Left lung (tissue), 10 donors: Measurements from ENCODE around the gene EBF3. TPM values are rescaled to one million over a fixed set of nuclear protein-coding genes. Genes with fewer than 3 reads are reported as not detected.

Experiments used
- ATAC-seq: fragments of 200-7000 bp; cut with Tn5 transposase; one replicate; pipeline ENCODE4 v1.9.1; 2020; ENCODE audit warnings: moderate library complexity
- DNase-seq, 4 donors: peaks; one replicate each; pipeline ENCODE4 v3.0.0-alpha.2; 2013 to 2020
- H3K27ac ChIP-seq, 2 donors: fragments of 200-600 bp; sonication (generic) in 1 of 2; one replicate each; pipeline versions ENCODE4 v1.5.0 to v1.8.0; 2020 to 2021
- H3K27me3 ChIP-seq, 2 donors: fragments of 200-600 bp; sonication (generic) in 1 of 2; one replicate each; pipeline versions ENCODE4 v1.5.0 to v1.8.0; 2020 to 2021
- H3K36me3 ChIP-seq, 2 donors: fragments of 200-600 bp; sonication (generic) in 1 of 2; one replicate each; pipeline versions ENCODE4 v1.5.0 to v1.8.0; 2020 to 2021
- H3K4me1 ChIP-seq, 2 donors: fragments of 200-600 bp; one replicate each; pipeline ENCODE4 v1.8.0; 2021
- H3K4me3 ChIP-seq, 2 donors: fragments of 200-600 bp; sonication (generic) in 1 of 2; one replicate each; pipeline versions ENCODE4 v1.5.0 to v1.8.0; 2020 to 2021; ENCODE audit warnings: mild to moderate bottlenecking in 1 of 2
- H3K9me3 ChIP-seq, 2 donors: fragments of 200-600 bp; sonication (generic) in 1 of 2; one replicate each; pipeline versions ENCODE4 v1.5.0 to v1.8.0; 2020 to 2021
- intact Hi-C, 2 donors: fragments of 100-400 bp; cut with DNase I; formaldehyde crosslinking; loops; one replicate each; pipeline versions ENCODE4 v1.11.2 to v1.14.2; 2022
- polyA plus RNA-seq, 6 donors: library from polyadenylated mRNA; unstranded; fragments of 120-200 nt; gene quantifications; one replicate each; pipeline ENCODE4 v1.2.1, GENCODE V29; 2013; ENCODE audit not compliant: insufficient read length in 6 of 6
- total RNA-seq, 2 donors: library from RNA; stranded (reverse); fragmentation: NEBNext Ultra II Directional; extraction: Animal tissue kit (Norgen Biotek cat#: 25700); gene quantifications; one replicate each; pipeline ENCODE4 v1.2.1, GENCODE V29; 2021
- TF ChIP-seq, protein P1 (sequence below), 2 donors: fragments of 200-600 bp; sonication (generic) in 1 of 2; IDR thresholded peaks; one replicate each; pipeline versions ENCODE4 v1.5.0 to v1.8.0; 2021; ENCODE audit warnings: antibody characterized with exemption in 2 of 2
- donor health status: DM: no; HTN: yes; CAD: no.
- donor health status: DM: no; HTN: no; CAD: no.

Gene EBF3
- total and polyA plus RNA-seq, 8 donors = 0.10 to 2.0 (median 1.4) TPM; not detected in 1

DNA sequence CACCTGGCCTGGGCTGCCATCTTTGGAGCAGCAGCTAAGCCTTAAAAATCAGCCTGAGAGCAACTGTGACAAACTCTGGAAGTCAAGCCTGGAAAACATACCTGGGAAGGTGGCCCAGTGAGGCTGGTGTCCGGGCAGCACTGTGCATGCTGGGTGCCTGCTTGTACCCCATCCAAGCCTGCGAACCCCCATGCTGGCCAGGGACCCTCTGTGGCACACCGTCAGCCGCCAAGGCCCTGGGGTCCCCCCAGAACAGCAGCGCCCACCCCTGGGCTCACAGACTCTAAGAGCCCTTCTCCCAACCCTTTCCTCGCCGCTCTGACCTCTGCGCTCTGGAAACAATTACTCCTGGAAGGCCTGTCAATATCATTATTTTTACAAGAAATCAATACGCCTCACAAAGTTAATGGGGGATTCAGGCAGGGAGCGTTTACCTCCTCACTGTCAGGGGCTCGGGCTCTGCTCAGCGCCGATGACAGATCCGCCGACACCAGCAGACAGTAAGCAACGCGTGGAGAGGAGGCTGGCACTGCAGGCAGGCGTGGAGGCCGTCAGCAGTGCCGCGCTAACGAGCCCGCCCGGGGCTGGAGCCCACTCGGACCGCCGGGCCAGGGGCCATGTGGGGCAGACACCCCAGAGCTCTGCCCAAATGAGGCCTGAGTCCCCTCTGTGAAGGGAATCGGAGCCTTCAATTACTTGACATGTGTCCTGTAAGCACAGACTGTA, 54.4 kb downstream of the EBF3 start:
- Histone ChIP-seq H3K36me3 (no peaks in the 10 kb centered on the region), H3K27ac (no peak overlapping the region), H3K9me3 (no peaks in the 10 kb centered on the region), H3K27me3 (peaks cover 0 to 20% of the 10 kb centered on the region in 2 donors), H3K4me3 (no peak overlapping the region), H3K4me1 (no peaks in the 10 kb centered on the region)
- TF ChIP-seq, protein P1, sequence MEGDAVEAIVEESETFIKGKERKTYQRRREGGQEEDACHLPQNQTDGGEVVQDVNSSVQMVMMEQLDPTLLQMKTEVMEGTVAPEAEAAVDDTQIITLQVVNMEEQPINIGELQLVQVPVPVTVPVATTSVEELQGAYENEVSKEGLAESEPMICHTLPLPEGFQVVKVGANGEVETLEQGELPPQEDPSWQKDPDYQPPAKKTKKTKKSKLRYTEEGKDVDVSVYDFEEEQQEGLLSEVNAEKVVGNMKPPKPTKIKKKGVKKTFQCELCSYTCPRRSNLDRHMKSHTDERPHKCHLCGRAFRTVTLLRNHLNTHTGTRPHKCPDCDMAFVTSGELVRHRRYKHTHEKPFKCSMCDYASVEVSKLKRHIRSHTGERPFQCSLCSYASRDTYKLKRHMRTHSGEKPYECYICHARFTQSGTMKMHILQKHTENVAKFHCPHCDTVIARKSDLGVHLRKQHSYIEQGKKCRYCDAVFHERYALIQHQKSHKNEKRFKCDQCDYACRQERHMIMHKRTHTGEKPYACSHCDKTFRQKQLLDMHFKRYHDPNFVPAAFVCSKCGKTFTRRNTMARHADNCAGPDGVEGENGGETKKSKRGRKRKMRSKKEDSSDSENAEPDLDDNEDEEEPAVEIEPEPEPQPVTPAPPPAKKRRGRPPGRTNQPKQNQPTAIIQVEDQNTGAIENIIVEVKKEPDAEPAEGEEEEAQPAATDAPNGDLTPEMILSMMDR (IDR thresholded peaks at IDR 0.05) = no peak
- ATAC-seq (no peak), DNase-seq (peak in 1 of 4 donors; percentile 69)
- intact Hi-C loops = no loop called here

DNA sequence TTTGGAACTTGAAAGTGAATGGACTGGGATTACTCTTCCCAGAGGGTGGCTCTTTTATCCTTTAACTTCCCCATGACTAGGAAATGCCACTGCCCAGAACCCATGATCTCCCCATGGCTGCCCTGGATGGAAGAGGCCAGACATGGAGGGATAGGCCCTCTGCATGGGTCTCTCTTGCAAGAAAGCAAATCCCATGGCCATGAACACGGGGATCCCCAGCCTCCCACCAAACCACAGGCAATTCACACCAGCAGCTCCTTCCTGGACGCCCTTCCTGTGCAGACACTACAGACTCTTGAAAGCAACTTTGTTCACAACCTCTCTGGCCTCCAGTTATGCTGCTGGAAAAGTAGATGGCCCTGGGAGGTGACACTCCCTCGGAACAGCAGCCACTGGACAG, 55.0 kb downstream of the EBF3 start:
- Histone ChIP-seq H3K36me3 (no peaks in the 10 kb centered on the region), H3K27me3 (peaks cover 0 to 13% of the 10 kb centered on the region in 2 donors), H3K27ac (no peak overlapping the region), H3K4me3 (no peak overlapping the region), H3K4me1 (no peaks in the 10 kb centered on the region), H3K9me3 (no peaks in the 10 kb centered on the region)
- no peak for DNase-seq
- no peak for ATAC-seq
- intact Hi-C loops = no loop called here
- TF ChIP-seq, protein P1 (IDR thresholded peaks at IDR 0.05) = no peak

GRCh38 chr10:129908406-129908805, 55.7 kb downstream of the EBF3 start:
- Histone ChIP-seq H3K36me3 (no peaks in the 10 kb centered on the region), H3K4me1 (no peaks in the 10 kb centered on the region), H3K27me3 (peaks cover 0 to 19% of the 10 kb centered on the region in 2 donors), H3K4me3 (no peak overlapping the region), H3K9me3 (no peaks in the 10 kb centered on the region), H3K27ac (no peak overlapping the region)
- DNase-seq (peak in 1 of 4 donors; percentile 44), ATAC-seq (no peak)
- TF ChIP-seq, protein P1 (IDR thresholded peaks at IDR 0.05) = no peak
- intact Hi-C loops = no loop called here

- H3K27me3 ChIP-seq = peaks cover 13 to 45% of the 10 kb centered on the region in 2 donors
- TF ChIP-seq, protein P1 (IDR thresholded peaks at IDR 0.05) = no peak
- peak in 1 of 4 donors; percentile 59 for DNase-seq
These were observed 58.5 kb downstream of the EBF3 start for GRCh38 chr10:129905553-129905952.

GRCh38 chr10:129904323-129904722, 59.8 kb downstream of the EBF3 start:
- H3K4me3 ChIP-seq = no peak overlapping the region
- intact Hi-C loops = no loop called here
- no peaks in the 10 kb centered on the region for H3K4me1 ChIP-seq
- no peaks in the 10 kb centered on the region for H3K36me3 ChIP-seq
- TF ChIP-seq, protein P1 (IDR thresholded peaks at IDR 0.05) = no peak
- no peaks in the 10 kb centered on the region for H3K9me3 ChIP-seq
- ATAC-seq (no peak), DNase-seq (no peak)
- no peak overlapping the region for H3K27ac ChIP-seq
- peaks cover 24 to 58% of the 10 kb centered on the region in 2 donors for H3K27me3 ChIP-seq

More at GRCh38 chr10:129905553-129905952, 58.5 kb downstream of the EBF3 start:
- Histone ChIP-seq H3K4me3 (no peak overlapping the region), H3K4me1 (no peaks in the 10 kb centered on the region), H3K36me3 (no peaks in the 10 kb centered on the region), H3K27ac (no peak overlapping the region), H3K9me3 (no peaks in the 10 kb centered on the region)
- no peak for ATAC-seq
- intact Hi-C loops = no loop called here
